ENCODE measurements around the gene COMMD1. TPM values are rescaled to one million over a fixed set of nuclear protein-coding genes. Genes with fewer than 3 reads are reported as not detected.

COMMD1 gene
- total RNA-seq, 2 experiments from 2014 or later: 32.7 to 37.8 TPM

Other genes starting within 250 kb of the COMMD1 start
- 1 to 10 TPM; 8.0 to 8.3 TPM for gene FAM161A, start 51.6 kb upstream of the COMMD1 start, total RNA-seq
- gene CCT4, start 17.0 kb upstream of the COMMD1 start, total RNA-seq: 100 to 1,000 TPM; 366 to 370 TPM

All from activated CD8-positive, alpha-beta memory T cell treated with anti-CD3 and anti-CD28 coated beads for 36 hours (primary cell).